ENCODE measurements around the gene ZNF502.
"Not testable (repeated sequence)": the region's sequence is repeated elsewhere in the genome, so short reads cannot be mapped to it uniquely, and the experiment has no call there.

ZNF502 gene

GRCh38 chr3:44712455-44713075 is at the start of gene ZNF502:
TSS of gene ZNF502 (plus strand) at chr3:44712660. CDS start at chr3:44720262, 7,602 bp downstream.
- peaks cover 2% of the 10 kb centered on the region for H3K79me2 ChIP-seq (ENCODE audit: control insufficient read depth, insufficient read depth, low read length, unreplicated experiment)
- peak within 1 kb of the TSS; percentile 93 for H3K4me3 ChIP-seq (ENCODE audit: low read depth, low read length)
- no peaks in the 10 kb centered on the region; the same call in 1 of the 2 replicates for H3K27me3 ChIP-seq (ENCODE audit: insufficient read depth, low read length)
- peak within 1 kb of the TSS; percentile 38; the same call in 1 of the 2 replicates for H3K27ac ChIP-seq (ENCODE audit: low read depth, low read length)
- peaks cover 32% of the 10 kb centered on the region for H3K36me3 ChIP-seq (ENCODE audit: insufficient read depth, low read length)
- no peaks in the 10 kb centered on the region for H3K4me1 ChIP-seq (ENCODE audit: control insufficient read depth, insufficient read depth, low read length, unreplicated experiment)
- peak within 1 kb of the TSS; percentile 100 for H2AFZ ChIP-seq (ENCODE audit: low read length, unreplicated experiment)

- Histone ChIP-seq H3K79me2 (ENCODE audit: control insufficient read depth, insufficient read depth, low read length, unreplicated experiment) (no peaks in the 10 kb centered on the region), H3K27me3 (ENCODE audit: insufficient read depth, low read length) (no peaks in the 10 kb centered on the region), H3K27ac (ENCODE audit: low read depth, low read length) (no peak overlapping the region), H3K4me3 (ENCODE audit: low read depth, low read length) (no peak overlapping the region), H2AFZ (ENCODE audit: low read length, unreplicated experiment) (no peak overlapping the region), H3K4me1 (ENCODE audit: control insufficient read depth, insufficient read depth, low read length, unreplicated experiment) (peaks cover 16% of the 10 kb centered on the region), H3K36me3 (ENCODE audit: insufficient read depth, low read length) (peaks cover 27% of the 10 kb centered on the region)
These were observed 47.3 kb upstream of the ZNF502 start for GRCh38 chr3:44665173-44665572.

GRCh38 chr3:44666346-44666745 is 46.1 kb upstream of the ZNF502 start:
- H3K4me3 ChIP-seq (ENCODE audit: low read depth, low read length) = no peak overlapping the region
- H3K27ac ChIP-seq (ENCODE audit: low read depth, low read length) = 0 out of 2 replicates have a peak overlapping the region, but pooled peaks have one; percentile 8
- no peaks in the 10 kb centered on the region for H3K27me3 ChIP-seq (ENCODE audit: insufficient read depth, low read length)
- H3K79me2 ChIP-seq (ENCODE audit: control insufficient read depth, insufficient read depth, low read length, unreplicated experiment) = no peaks in the 10 kb centered on the region
- H2AFZ ChIP-seq (ENCODE audit: low read length, unreplicated experiment) = no peak overlapping the region
- H3K4me1 ChIP-seq (ENCODE audit: control insufficient read depth, insufficient read depth, low read length, unreplicated experiment) = peaks cover 16% of the 10 kb centered on the region
- peaks cover 15% of the 10 kb centered on the region for H3K36me3 ChIP-seq (ENCODE audit: insufficient read depth, low read length)

GRCh38 chr3:44669760-44670159 is 42.7 kb upstream of the ZNF502 start:
- H3K36me3 ChIP-seq (ENCODE audit: insufficient read depth, low read length) = no peaks in the 10 kb centered on the region; the same call in none of the 2 replicates
- no peak overlapping the region for H3K4me3 ChIP-seq (ENCODE audit: low read depth, low read length)
- no peaks in the 10 kb centered on the region for H3K27me3 ChIP-seq (ENCODE audit: insufficient read depth, low read length)
- peaks cover 16% of the 10 kb centered on the region for H3K4me1 ChIP-seq (ENCODE audit: control insufficient read depth, insufficient read depth, low read length, unreplicated experiment)
- no peak overlapping the region for H2AFZ ChIP-seq (ENCODE audit: low read length, unreplicated experiment)
- no peak overlapping the region for H3K27ac ChIP-seq (ENCODE audit: low read depth, low read length)
- no peaks in the 10 kb centered on the region for H3K79me2 ChIP-seq (ENCODE audit: control insufficient read depth, insufficient read depth, low read length, unreplicated experiment)

GRCh38 chr3:44673466-44673865 is 39.0 kb upstream of the ZNF502 start:
- H3K4me3 ChIP-seq (ENCODE audit: low read depth, low read length); H3K36me3 ChIP-seq (ENCODE audit: insufficient read depth, low read length); H3K27ac ChIP-seq (ENCODE audit: low read depth, low read length); H3K27me3 ChIP-seq (ENCODE audit: insufficient read depth, low read length); H3K4me1 ChIP-seq (ENCODE audit: control insufficient read depth, insufficient read depth, low read length, unreplicated experiment); H3K79me2 ChIP-seq (ENCODE audit: control insufficient read depth, insufficient read depth, low read length, unreplicated experiment); H2AFZ ChIP-seq (ENCODE audit: low read length, unreplicated experiment): not testable (repeated sequence)

- no peaks in the 10 kb centered on the region for H3K27me3 ChIP-seq (ENCODE audit: insufficient read depth, low read length)
- H3K36me3 ChIP-seq (ENCODE audit: insufficient read depth, low read length) = no peaks in the 10 kb centered on the region
- H3K4me3 ChIP-seq (ENCODE audit: low read depth, low read length) = no peak overlapping the region
- no peak overlapping the region for H2AFZ ChIP-seq (ENCODE audit: low read length, unreplicated experiment)
- no peaks in the 10 kb centered on the region for H3K79me2 ChIP-seq (ENCODE audit: control insufficient read depth, insufficient read depth, low read length, unreplicated experiment)
- H3K27ac ChIP-seq (ENCODE audit: low read depth, low read length) = no peak overlapping the region
- no peaks in the 10 kb centered on the region for H3K4me1 ChIP-seq (ENCODE audit: control insufficient read depth, insufficient read depth, low read length, unreplicated experiment)
These were observed 38.2 kb upstream of the ZNF502 start for GRCh38 chr3:44674211-44674610.

GRCh38 chr3:44678480-44679116 is 33.9 kb upstream of the ZNF502 start:
- Histone ChIP-seq H3K4me1 (ENCODE audit: control insufficient read depth, insufficient read depth, low read length, unreplicated experiment) (no peaks in the 10 kb centered on the region), H2AFZ (ENCODE audit: low read length, unreplicated experiment) (no peak overlapping the region), H3K79me2 (ENCODE audit: control insufficient read depth, insufficient read depth, low read length, unreplicated experiment) (no peaks in the 10 kb centered on the region), H3K27me3 (ENCODE audit: insufficient read depth, low read length) (no peaks in the 10 kb centered on the region), H3K4me3 (ENCODE audit: low read depth, low read length) (no peak overlapping the region), H3K36me3 (ENCODE audit: insufficient read depth, low read length) (peaks cover 15% of the 10 kb centered on the region; the same call in 1 of the 2 replicates), H3K27ac (ENCODE audit: low read depth, low read length) (no peak overlapping the region)

GRCh38 chr3:44680921-44681455 is 31.5 kb upstream of the ZNF502 start:
- Histone ChIP-seq H3K36me3 (ENCODE audit: insufficient read depth, low read length) (peaks cover 23% of the 10 kb centered on the region; the same call in 1 of the 2 replicates), H3K27me3 (ENCODE audit: insufficient read depth, low read length) (no peaks in the 10 kb centered on the region), H3K27ac (ENCODE audit: low read depth, low read length) (no peak overlapping the region), H2AFZ (ENCODE audit: low read length, unreplicated experiment) (no peak overlapping the region), H3K4me1 (ENCODE audit: control insufficient read depth, insufficient read depth, low read length, unreplicated experiment) (peaks cover 3% of the 10 kb centered on the region), H3K79me2 (ENCODE audit: control insufficient read depth, insufficient read depth, low read length, unreplicated experiment) (no peaks in the 10 kb centered on the region), H3K4me3 (ENCODE audit: low read depth, low read length) (no peak overlapping the region)

- Histone ChIP-seq H3K36me3 (ENCODE audit: insufficient read depth, low read length) (peaks cover 25% of the 10 kb centered on the region; the same call in 1 of the 2 replicates), H3K4me1 (ENCODE audit: control insufficient read depth, insufficient read depth, low read length, unreplicated experiment) (peaks cover 3% of the 10 kb centered on the region), H2AFZ (ENCODE audit: low read length, unreplicated experiment) (no peak overlapping the region), H3K4me3 (ENCODE audit: low read depth, low read length) (no peak overlapping the region), H3K27me3 (ENCODE audit: insufficient read depth, low read length) (no peaks in the 10 kb centered on the region), H3K27ac (ENCODE audit: low read depth, low read length) (no peak overlapping the region), H3K79me2 (ENCODE audit: control insufficient read depth, insufficient read depth, low read length, unreplicated experiment) (no peaks in the 10 kb centered on the region)
These were observed 30.1 kb upstream of the ZNF502 start for GRCh38 chr3:44682182-44682896.

GRCh38 chr3:44685128-44685800 is 27.2 kb upstream of the ZNF502 start:
- peaks cover 4% of the 10 kb centered on the region; the same call in 1 of the 2 replicates for H3K27me3 ChIP-seq (ENCODE audit: insufficient read depth, low read length)
- H2AFZ ChIP-seq (ENCODE audit: low read length, unreplicated experiment) = peak overlapping the region; percentile 95
- H3K4me3 ChIP-seq (ENCODE audit: low read depth, low read length) = peak overlapping the region; percentile 84
- no peaks in the 10 kb centered on the region for H3K79me2 ChIP-seq (ENCODE audit: control insufficient read depth, insufficient read depth, low read length, unreplicated experiment)
- peaks cover 3% of the 10 kb centered on the region for H3K4me1 ChIP-seq (ENCODE audit: control insufficient read depth, insufficient read depth, low read length, unreplicated experiment)
- H3K27ac ChIP-seq (ENCODE audit: low read depth, low read length) = no peak overlapping the region
- H3K36me3 ChIP-seq (ENCODE audit: insufficient read depth, low read length) = peaks cover 25% of the 10 kb centered on the region; the same call in 1 of the 2 replicates
